SK-N-SH treated with all-trans-retinoic acid at 6 μM for 48 hours (cell line): ENCODE results near the gene SPOUT1.

Experiments used
- ATAC-seq: fragments of 200-7000 bp; cut with Tn5 transposase; 3 replicates; pipeline ENCODE4 v1.9.1; 2020; ENCODE audit warnings: mild to moderate bottlenecking, moderate library complexity
- ARNTL ChIP-seq: fragments of 450-650 bp; formaldehyde crosslinking; IDR thresholded peaks from 2 replicates; pipeline ENCODE4 v1.5.0; 2020; ENCODE audit warnings: low read depth, mild to moderate bottlenecking, moderate library complexity, borderline replicate concordance
- CREB5 ChIP-seq: fragments of 250-450 bp; sonication (Bioruptor Pico); IDR thresholded peaks from 2 replicates; pipeline ENCODE4 v1.5.1; 2020; ENCODE audit warnings: low read depth, mild to moderate bottlenecking, moderate library complexity
- GLIS3 ChIP-seq: fragments of 250-450 bp; sonication (Bioruptor Pico); IDR thresholded peaks from 2 replicates; pipeline ENCODE4 v1.5.0; 2020; ENCODE audit warnings: mild to moderate bottlenecking, moderate library complexity
- PATZ1 ChIP-seq: fragments of 250-450 bp; sonication (Bioruptor Pico); IDR thresholded peaks from 2 replicates; pipeline ENCODE4 v1.8.0; 2020; ENCODE audit warnings: mild to moderate bottlenecking, moderate library complexity, borderline replicate concordance
- POU6F1 ChIP-seq: fragments of 250-450 bp; sonication (Bioruptor Pico); IDR thresholded peaks from 2 replicates; pipeline ENCODE4 v1.8.0; 2021; ENCODE audit warnings: low read depth, mild to moderate bottlenecking, moderate library complexity, borderline replicate concordance
- PPARA ChIP-seq: fragments of 250-450 bp; sonication (Bioruptor Pico); IDR thresholded peaks from 2 replicates; pipeline ENCODE4 v1.5.0; 2020; ENCODE audit warnings: mild to moderate bottlenecking, borderline replicate concordance
- RARB ChIP-seq: fragments of 250-450 bp; sonication (Bioruptor Pico); IDR thresholded peaks from 2 replicates; pipeline ENCODE4 v1.8.0; 2021; ENCODE audit warnings: mild to moderate bottlenecking, moderate library complexity
- SNAI2 ChIP-seq: fragments of 250-450 bp; sonication (Bioruptor Pico); IDR thresholded peaks from 2 replicates; pipeline ENCODE4 v1.5.0; 2020; ENCODE audit warnings: mild to moderate bottlenecking, moderate library complexity
- TCF4 ChIP-seq: fragments of 250-450 bp; sonication (Bioruptor Pico); IDR thresholded peaks from 2 replicates; pipeline ENCODE4 v1.8.0; 2021; ENCODE audit warnings: mild to moderate bottlenecking, moderate library complexity, borderline replicate concordance
- TOX ChIP-seq: fragments of 250-450 bp; sonication (Bioruptor Pico); IDR thresholded peaks from 2 replicates; pipeline ENCODE4 v1.8.0; 2021; ENCODE audit warnings: mild to moderate bottlenecking, moderate library complexity, borderline replicate concordance
- TSHZ2 ChIP-seq: fragments of 250-450 bp; sonication (Bioruptor Pico); IDR thresholded peaks from 2 replicates; pipeline ENCODE4 v1.5.0; 2020; ENCODE audit warnings: mild to moderate bottlenecking, moderate library complexity
- ZFP30 ChIP-seq: fragments of 450-650 bp; formaldehyde crosslinking; IDR thresholded peaks from 2 replicates; pipeline ENCODE4 v1.5.0; 2022; ENCODE audit warnings: mild to moderate bottlenecking, moderate library complexity
- ZNF565 ChIP-seq: fragments of 450-650 bp; formaldehyde crosslinking; conservative IDR thresholded peaks from 2 replicates; pipeline ENCODE4 v1.5.0; 2020; ENCODE audit warnings: low read depth, mild to moderate bottlenecking, moderate library complexity

SPOUT1 gene

GRCh38 chr9:128836509-128837145, 7.0 kb upstream of the SPOUT1 start:
- no peak for TF ChIP-seq SNAI2 (CRISPR knock-in tag)
- no peak for TF ChIP-seq PATZ1
- no peak for TF ChIP-seq TOX
- no peak for TF ChIP-seq CREB5 (CRISPR knock-in tag)
- TF ChIP-seq ZFP30 (CRISPR knock-in tag) = no peak
- TF ChIP-seq TCF4 = no peak
- TF ChIP-seq GLIS3 (CRISPR knock-in tag) = no peak
- ATAC-seq = no peak

DNA sequence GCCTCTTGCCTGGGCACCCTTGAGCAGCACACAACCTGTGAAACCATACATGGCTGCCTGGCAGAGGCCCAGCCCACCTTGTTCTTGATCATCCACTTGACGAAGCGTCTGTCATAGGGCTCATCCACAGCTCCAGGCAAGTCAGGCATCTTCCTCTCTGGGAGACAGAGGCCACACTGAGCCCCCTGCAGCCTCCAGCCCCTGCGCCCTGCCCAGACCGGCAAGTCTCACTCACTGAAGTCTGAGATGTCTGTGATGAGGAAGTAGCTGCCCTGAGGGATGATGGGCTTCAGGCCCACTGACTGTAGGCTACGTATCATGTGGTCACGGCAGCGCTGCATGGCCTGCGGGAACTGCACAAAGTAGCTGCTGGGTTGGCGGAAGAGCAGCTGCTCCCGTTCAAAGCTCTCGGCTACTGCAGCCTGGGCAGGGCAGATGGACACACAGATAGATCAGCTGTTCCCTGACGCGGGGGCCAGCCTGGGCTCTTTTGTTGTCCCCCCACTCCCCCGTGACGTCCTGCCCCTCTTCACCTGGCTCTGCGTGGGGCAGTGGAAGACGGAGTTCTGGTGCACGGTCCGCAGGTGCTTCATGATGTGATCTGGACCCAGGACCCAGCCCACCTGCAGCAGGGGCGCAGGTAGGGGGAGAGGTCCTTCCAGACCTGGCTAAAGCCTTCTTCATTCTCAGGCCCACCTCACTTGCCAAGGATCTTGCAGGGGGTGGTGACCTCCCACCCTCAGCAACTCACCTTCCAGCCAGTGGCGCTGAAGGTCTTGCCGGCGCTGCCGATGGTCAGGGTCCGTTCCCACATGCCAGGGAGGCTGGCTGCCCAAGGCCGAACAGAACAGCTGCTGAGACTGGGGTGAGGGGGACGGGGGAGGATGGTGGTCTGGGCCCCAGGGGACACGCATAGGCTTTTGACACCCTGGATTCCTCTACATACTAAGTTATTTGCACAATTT, 5.9 kb upstream of the SPOUT1 start:
- TF ChIP-seq SNAI2 (CRISPR knock-in tag) (no peak), PATZ1 (no peak), PPARA (no peak), ZNF565 (no peak), POU6F1 (CRISPR knock-in tag) (no peak), RARB (CRISPR knock-in tag) (no peak), TOX (no peak), CREB5 (CRISPR knock-in tag) (no peak)
- ATAC-seq = no peak

GRCh38 chr9:128833696-128834095, 4.1 kb upstream of the SPOUT1 start:
- TF ChIP-seq ARNTL = no peak
- TF ChIP-seq TSHZ2 = no peak
- TF ChIP-seq POU6F1 (CRISPR knock-in tag) = no peak
- no peak for ATAC-seq
